ENCODE results near the gene RFX1. TPM values are rescaled to one million over a fixed set of nuclear protein-coding genes. Genes with fewer than 3 reads are reported as not detected.
A peak's percentile ranks its signal among the peaks of the same experiment; 100 is the strongest.

Gene RFX1
- total and polyA plus RNA-seq, 2 of the 13 experiments (the other 11 are each of a cell fraction or from before 2014, with no cell fraction given): 1.1 to 1.3 TPM

DNA sequence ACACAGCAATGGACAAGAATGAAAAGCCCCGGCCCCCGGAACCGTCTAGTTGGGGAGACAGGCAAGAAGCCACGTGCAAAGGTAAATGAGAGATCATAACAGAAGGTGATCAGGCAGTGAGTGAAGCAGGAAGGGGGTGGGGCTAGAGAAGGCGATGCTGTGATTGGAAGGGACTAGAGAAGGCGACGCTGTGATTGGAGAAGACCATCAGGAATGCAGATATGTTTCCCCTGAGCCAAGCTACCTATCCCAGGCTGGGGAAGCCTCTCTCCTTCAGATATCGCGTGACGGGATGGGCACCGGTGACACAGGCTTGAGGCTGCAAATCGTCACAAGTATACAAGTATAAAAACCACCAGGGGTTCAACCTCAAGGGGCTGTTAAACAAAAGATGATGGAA lies 32.0 kb downstream of the RFX1 start:
- Histone ChIP-seq H3K36me3 (replicated peaks in 1 of 2; ENCODE audit: control insufficient read depth in 1 of 2, insufficient read depth in 2 of 2, low read length in 2 of 2) (peaks cover 9 to 33% of the 10 kb centered on the region in 2 experiments; a peak in 4 of 5 replicates), H3K4me3 (replicated peaks in 1 of 3; ENCODE audit: insufficient read depth in 1 of 3, low read depth in 2 of 3, low read length in 3 of 3) (no peak overlapping the region), H3K9me3 (ENCODE audit: low read length) (no peaks in the 10 kb centered on the region), H2AFZ (ENCODE audit: low read length) (no peak overlapping the region), H4K20me1 (ENCODE audit: insufficient read depth, low read length) (no peaks in the 10 kb centered on the region), H3K9ac (ENCODE audit: insufficient read depth, low read depth, low read length) (no peak overlapping the region), H3K79me2 (ENCODE audit: insufficient read depth, low read length) (no peaks in the 10 kb centered on the region), H3K27me3 (ENCODE audit: control insufficient read depth in 1 of 2, insufficient read depth in 2 of 2, low read length in 2 of 2) (no peaks in the 10 kb centered on the region), H3K4me1 (ENCODE audit: insufficient read depth, low read length) (no peaks in the 10 kb centered on the region), H3K27ac (ENCODE audit: extremely low read length, insufficient read depth, low read length) (no peak overlapping the region), H3K4me2 (ENCODE audit: low read depth, low read length) (no peak overlapping the region)
- FAIRE-seq (no peak), DNase-seq (ENCODE audit: low spot score) (no peak), ATAC-seq (peak; percentile 39; the same call in 2 of the 3 replicates)
- in situ Hi-C loops (cut with HindIII; ENCODE audit: extremely low pct_ligation_motif_present, low pct_unique_long_range_greater_than_20kb) (no loop called here), intact Hi-C loops (cut with micrococcal nuclease; ENCODE audit: unreplicated experiment) (no loop called here)
- CTCF ChIA-PET (ENCODE audit: low intra/inter-chr PET ratio, low total read pairs): no interaction called here
- no TSS peak for BruUV-seq (replicated peaks)
- TF ChIP-seq NCOA5 (CRISPR knock-in tag; IDR thresholded peaks at IDR 0.05) (no peak), ZNF251 (CRISPR knock-in tag; IDR thresholded peaks at IDR 0.05) (no peak), SP140L (CRISPR knock-in tag; IDR thresholded peaks at IDR 0.05; ENCODE audit: borderline replicate concordance) (no peak), TP53 (CRISPR knock-in tag; conservative IDR thresholded peaks at IDR 0.05) (no peak), ZNF879 (CRISPR knock-in tag; IDR thresholded peaks at IDR 0.05) (no peak), ZNF747 (CRISPR knock-in tag; IDR thresholded peaks at IDR 0.05; ENCODE audit: borderline replicate concordance) (no peak), ZNF33A (CRISPR knock-in tag; IDR thresholded peaks at IDR 0.05; ENCODE audit: borderline replicate concordance) (no peak), ZNF816 (CRISPR knock-in tag; IDR thresholded peaks at IDR 0.05; ENCODE audit: borderline replicate concordance) (no peak), NFYB (CRISPR knock-in tag; IDR thresholded peaks at IDR 0.05) (no peak), GPN1 (CRISPR knock-in tag; IDR thresholded peaks at IDR 0.05; ENCODE audit: borderline replicate concordance) (no peak), ZNF841 (CRISPR knock-in tag; IDR thresholded peaks at IDR 0.05; ENCODE audit: borderline replicate concordance) (no peak)
- TF ChIP-seq, protein P1, sequence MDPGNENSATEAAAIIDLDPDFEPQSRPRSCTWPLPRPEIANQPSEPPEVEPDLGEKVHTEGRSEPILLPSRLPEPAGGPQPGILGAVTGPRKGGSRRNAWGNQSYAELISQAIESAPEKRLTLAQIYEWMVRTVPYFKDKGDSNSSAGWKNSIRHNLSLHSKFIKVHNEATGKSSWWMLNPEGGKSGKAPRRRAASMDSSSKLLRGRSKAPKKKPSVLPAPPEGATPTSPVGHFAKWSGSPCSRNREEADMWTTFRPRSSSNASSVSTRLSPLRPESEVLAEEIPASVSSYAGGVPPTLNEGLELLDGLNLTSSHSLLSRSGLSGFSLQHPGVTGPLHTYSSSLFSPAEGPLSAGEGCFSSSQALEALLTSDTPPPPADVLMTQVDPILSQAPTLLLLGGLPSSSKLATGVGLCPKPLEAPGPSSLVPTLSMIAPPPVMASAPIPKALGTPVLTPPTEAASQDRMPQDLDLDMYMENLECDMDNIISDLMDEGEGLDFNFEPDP (CRISPR knock-in tag; conservative IDR thresholded peaks at IDR 0.05): no peak
- TF ChIP-seq, protein P2, sequence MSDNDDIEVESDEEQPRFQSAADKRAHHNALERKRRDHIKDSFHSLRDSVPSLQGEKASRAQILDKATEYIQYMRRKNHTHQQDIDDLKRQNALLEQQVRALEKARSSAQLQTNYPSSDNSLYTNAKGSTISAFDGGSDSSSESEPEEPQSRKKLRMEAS (IDR thresholded peaks at IDR 0.05): no peak
- TF ChIP-seq, protein P3, sequence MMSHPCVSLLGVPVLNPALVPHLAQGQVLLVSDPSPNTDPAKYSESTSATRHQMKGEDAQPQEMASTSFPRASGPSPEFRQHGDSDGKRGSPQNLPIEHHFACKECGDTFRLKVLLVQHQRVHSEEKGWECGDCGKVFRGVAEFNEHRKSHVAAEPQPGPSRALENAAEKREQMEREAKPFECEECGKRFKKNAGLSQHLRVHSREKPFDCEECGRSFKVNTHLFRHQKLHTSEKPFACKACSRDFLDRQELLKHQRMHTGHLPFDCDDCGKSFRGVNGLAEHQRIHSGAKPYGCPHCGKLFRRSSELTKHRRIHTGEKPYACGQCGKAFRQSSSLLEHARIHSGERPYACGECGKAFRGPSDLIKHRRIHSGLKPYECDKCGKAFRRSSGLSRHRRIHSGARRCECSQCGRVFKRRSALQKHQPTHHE (CRISPR knock-in tag; IDR thresholded peaks at IDR 0.05; ENCODE audit: borderline replicate concordance): no peak
- TF ChIP-seq, protein P4, sequence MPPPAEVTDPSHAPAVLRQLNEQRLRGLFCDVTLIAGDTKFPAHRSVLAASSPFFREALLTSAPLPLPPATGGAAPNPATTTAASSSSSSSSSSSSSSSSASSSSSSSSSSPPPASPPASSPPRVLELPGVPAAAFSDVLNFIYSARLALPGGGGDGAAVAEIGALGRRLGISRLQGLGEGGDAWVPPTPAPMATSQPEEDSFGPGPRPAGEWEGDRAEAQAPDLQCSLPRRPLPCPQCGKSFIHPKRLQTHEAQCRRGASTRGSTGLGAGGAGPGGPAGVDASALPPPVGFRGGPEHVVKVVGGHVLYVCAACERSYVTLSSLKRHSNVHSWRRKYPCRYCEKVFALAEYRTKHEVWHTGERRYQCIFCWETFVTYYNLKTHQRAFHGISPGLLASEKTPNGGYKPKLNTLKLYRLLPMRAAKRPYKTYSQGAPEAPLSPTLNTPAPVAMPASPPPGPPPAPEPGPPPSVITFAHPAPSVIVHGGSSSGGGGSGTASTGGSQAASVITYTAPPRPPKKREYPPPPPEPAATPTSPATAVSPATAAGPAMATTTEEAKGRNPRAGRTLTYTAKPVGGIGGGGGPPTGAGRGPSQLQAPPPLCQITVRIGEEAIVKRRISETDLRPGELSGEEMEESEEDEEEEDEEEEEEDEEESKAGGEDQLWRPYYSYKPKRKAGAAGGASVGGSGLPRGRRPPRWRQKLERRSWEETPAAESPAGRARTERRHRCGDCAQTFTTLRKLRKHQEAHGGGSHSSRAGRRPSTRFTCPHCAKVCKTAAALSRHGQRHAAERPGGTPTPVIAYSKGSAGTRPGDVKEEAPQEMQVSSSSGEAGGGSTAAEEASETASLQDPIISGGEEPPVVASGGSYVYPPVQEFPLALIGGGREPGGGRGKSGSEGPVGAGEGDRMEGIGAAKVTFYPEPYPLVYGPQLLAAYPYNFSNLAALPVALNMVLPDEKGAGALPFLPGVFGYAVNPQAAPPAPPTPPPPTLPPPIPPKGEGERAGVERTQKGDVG (CRISPR knock-in tag; IDR thresholded peaks at IDR 0.05; ENCODE audit: borderline replicate concordance): no peak
- TF ChIP-seq, protein P5, sequence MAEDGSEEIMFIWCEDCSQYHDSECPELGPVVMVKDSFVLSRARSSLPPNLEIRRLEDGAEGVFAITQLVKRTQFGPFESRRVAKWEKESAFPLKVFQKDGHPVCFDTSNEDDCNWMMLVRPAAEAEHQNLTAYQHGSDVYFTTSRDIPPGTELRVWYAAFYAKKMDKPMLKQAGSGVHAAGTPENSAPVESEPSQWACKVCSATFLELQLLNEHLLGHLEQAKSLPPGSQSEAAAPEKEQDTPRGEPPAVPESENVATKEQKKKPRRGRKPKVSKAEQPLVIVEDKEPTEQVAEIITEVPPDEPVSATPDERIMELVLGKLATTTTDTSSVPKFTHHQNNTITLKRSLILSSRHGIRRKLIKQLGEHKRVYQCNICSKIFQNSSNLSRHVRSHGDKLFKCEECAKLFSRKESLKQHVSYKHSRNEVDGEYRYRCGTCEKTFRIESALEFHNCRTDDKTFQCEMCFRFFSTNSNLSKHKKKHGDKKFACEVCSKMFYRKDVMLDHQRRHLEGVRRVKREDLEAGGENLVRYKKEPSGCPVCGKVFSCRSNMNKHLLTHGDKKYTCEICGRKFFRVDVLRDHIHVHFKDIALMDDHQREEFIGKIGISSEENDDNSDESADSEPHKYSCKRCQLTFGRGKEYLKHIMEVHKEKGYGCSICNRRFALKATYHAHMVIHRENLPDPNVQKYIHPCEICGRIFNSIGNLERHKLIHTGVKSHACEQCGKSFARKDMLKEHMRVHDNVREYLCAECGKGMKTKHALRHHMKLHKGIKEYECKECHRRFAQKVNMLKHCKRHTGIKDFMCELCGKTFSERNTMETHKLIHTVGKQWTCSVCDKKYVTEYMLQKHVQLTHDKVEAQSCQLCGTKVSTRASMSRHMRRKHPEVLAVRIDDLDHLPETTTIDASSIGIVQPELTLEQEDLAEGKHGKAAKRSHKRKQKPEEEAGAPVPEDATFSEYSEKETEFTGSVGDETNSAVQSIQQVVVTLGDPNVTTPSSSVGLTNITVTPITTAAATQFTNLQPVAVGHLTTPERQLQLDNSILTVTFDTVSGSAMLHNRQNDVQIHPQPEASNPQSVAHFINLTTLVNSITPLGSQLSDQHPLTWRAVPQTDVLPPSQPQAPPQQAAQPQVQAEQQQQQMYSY (CRISPR knock-in tag; IDR thresholded peaks at IDR 0.05): no peak
- POLR2A ChIA-PET: no interaction called here
- WGBS (ENCODE audit: low lambda C conversion rate): 96% methylated on average over 12 of the region's 12 CpGs
